CD14-positive monocyte (primary cell): ENCODE data around the gene MDH1. TPM values are rescaled to one million over a fixed set of nuclear protein-coding genes. Genes with fewer than 3 reads are reported as not detected.

Experiments
- DNase-seq, 3 donors: peaks; one replicate each; pipeline ENCODE4 v3.0.0-alpha.2; 2011 to 2022
- H2AFZ ChIP-seq: 2 replicates; pipeline ENCODE4 v1.6.0; 2012; ENCODE audit warnings: mild to moderate bottlenecking, low read depth, low read length, inconsistent platforms; ENCODE audit not compliant: insufficient read depth, poor library complexity, severe bottlenecking
- H3K27ac ChIP-seq, 2 donors: 1 replicate in 1 of 2; 2 replicates in 1 of 2; pipeline ENCODE4 v1.5.1; 2012 to 2013; ENCODE audit warnings: low read length in 2 of 2, control low read depth in 1 of 2, inconsistent platforms in 1 of 2, low read depth in 1 of 2, mild to moderate bottlenecking in 1 of 2
- H3K27me3 ChIP-seq, 2 donors: one replicate each; pipeline versions ENCODE4 v1.6.0 to v1.6.1; 2011 to 2013; ENCODE audit warnings: low read length in 2 of 2; ENCODE audit not compliant: control insufficient read depth in 2 of 2, insufficient read depth in 2 of 2
- H3K36me3 ChIP-seq, 2 donors: replicated peaks in 1 of 2; 1 replicate in 1 of 2; 2 replicates in 1 of 2; pipeline versions ENCODE4 v1.5.1 to v1.6.1; 2012 to 2013; ENCODE audit warnings: low read length in 2 of 2, control low read depth in 1 of 2, inconsistent platforms in 1 of 2, mild to moderate bottlenecking in 1 of 2; ENCODE audit not compliant: insufficient read depth in 2 of 2, control insufficient read depth in 1 of 2
- H3K4me1 ChIP-seq, 2 donors: 1 replicate in 1 of 2; 2 replicates in 1 of 2; pipeline versions ENCODE4 v1.5.1 to v1.6.1; 2012 to 2013; ENCODE audit warnings: low read length in 2 of 2, control low read depth in 1 of 2, inconsistent platforms in 1 of 2, mild to moderate bottlenecking in 1 of 2, moderate library complexity in 1 of 2; ENCODE audit not compliant: insufficient read depth in 2 of 2, control insufficient read depth in 1 of 2
- H3K4me2 ChIP-seq: replicated peaks from 2 replicates; pipeline ENCODE3; 2012; ENCODE audit warnings: low read length, moderate library complexity, mild to moderate bottlenecking; ENCODE audit not compliant: poor library complexity, severe bottlenecking; ENCODE audit errors: extremely low read depth
- H3K4me3 ChIP-seq, 3 experiments: fragments of 200-600 bp in 1 of 3; sonication (generic) in 1 of 3; replicated peaks in 1 of 3; 1 replicate in 2 of 3; 2 replicates in 1 of 3; pipeline ENCODE4 v1.5.1; 2011 to 2013; ENCODE audit warnings: low read length in 3 of 3, mild to moderate bottlenecking in 3 of 3, control low read depth in 2 of 3, low read depth in 2 of 3, inconsistent platforms in 1 of 3, moderate library complexity in 1 of 3
- H3K79me2 ChIP-seq: 2 replicates; pipeline ENCODE4 v1.6.0; 2012; ENCODE audit warnings: mild to moderate bottlenecking, control low read depth, inconsistent platforms, low read length, moderate library complexity; ENCODE audit not compliant: insufficient read depth
- H3K9ac ChIP-seq: 2 replicates; pipeline ENCODE4 v1.6.0; 2017; ENCODE audit warnings: low read length, mild to moderate bottlenecking; ENCODE audit not compliant: insufficient read depth, poor library complexity, severe bottlenecking
- H3K9me3 ChIP-seq, 2 donors: replicated peaks in 1 of 2; 1 replicate in 1 of 2; 2 replicates in 1 of 2; pipeline versions ENCODE4 v1.5.1 to v1.6.1; 2012 to 2013; ENCODE audit warnings: low read length in 2 of 2, control low read depth in 1 of 2; ENCODE audit not compliant: control insufficient read depth in 1 of 2, insufficient read depth in 1 of 2
- H4K20me1 ChIP-seq: 2 replicates; pipeline ENCODE4 v1.6.0; 2012; ENCODE audit warnings: mild to moderate bottlenecking, low read length, control low read depth, moderate library complexity; ENCODE audit not compliant: insufficient read depth
- H3K27ac Mint-ChIP-seq, 7 donors: one replicate each; pipeline ENCODE4 v1.8.0; 2020; ENCODE audit warnings: mild to moderate bottlenecking in 7 of 7, mixed read lengths in 7 of 7, moderate library complexity in 6 of 7, inconsistent platforms in 2 of 7
- H3K27me3 Mint-ChIP-seq, 3 donors: one replicate each; pipeline ENCODE4 v1.8.0; 2021 to 2022; ENCODE audit warnings: low read depth in 3 of 3, mild to moderate bottlenecking in 3 of 3, mixed read lengths in 3 of 3, moderate library complexity in 3 of 3, inconsistent platforms in 1 of 3
- H3K36me3 Mint-ChIP-seq, 2 donors: one replicate each; pipeline ENCODE4 v1.8.0; 2020; ENCODE audit warnings: mixed read lengths in 2 of 2, inconsistent platforms in 1 of 2, mild to moderate bottlenecking in 1 of 2
- H3K4me1 Mint-ChIP-seq: one replicate; pipeline ENCODE4 v1.8.0; 2020; ENCODE audit warnings: mild to moderate bottlenecking, mixed read lengths
- H3K4me3 Mint-ChIP-seq, 2 donors: one replicate each; pipeline ENCODE4 v1.8.0; 2020; ENCODE audit warnings: mild to moderate bottlenecking in 2 of 2, mixed read lengths in 2 of 2, moderate library complexity in 1 of 2
- H3K9me3 Mint-ChIP-seq, 7 donors: one replicate each; pipeline ENCODE4 v1.8.0; 2020 to 2022; ENCODE audit warnings: mixed read lengths in 7 of 7, mild to moderate bottlenecking in 6 of 7, moderate library complexity in 6 of 7, inconsistent platforms in 2 of 7
- WGBS: methylation state at CpG from one replicate; pipeline ENCODE4 v1.1.5; 2013; ENCODE audit warnings: missing lambda C conversion rate; ENCODE audit not compliant: insufficient coverage; 5-methylcytosine and 5-hydroxymethylcytosine counted together
- intact Hi-C, 2 donors: fragments of 100-400 bp; cut with micrococcal nuclease; formaldehyde crosslinking; loops; one replicate each; pipeline versions ENCODE4 v1.15.0 to v1.15.1; 2023
- polyA plus RNA-seq, 3 donors: library from polyadenylated mRNA; depleted of rRNA in 1 of 3; unstranded in 2 of 3; stranded (reverse) in 1 of 3; fragments of 300-500 nt in 2 of 3; fragments of >200 nt in 1 of 3; fragmentation: Illumina TruSeq in 2 of 3; gene quantifications; 1 replicate in 2 of 3; 2 replicates in 1 of 3; pipeline ENCODE4 v1.2.3, GENCODE V29; 2012 to 2021
- TF ChIP-seq, protein P1 (sequence below): fragments of 200-600 bp; IDR thresholded peaks from one replicate; pipeline ENCODE4 v1.8.0; 2022; ENCODE audit warnings: antibody characterized with exemption, mild to moderate bottlenecking

The MDH1 gene
- polyA plus RNA-seq, 3 donors = 63.2 to 218 (median 197) TPM

GRCh38 chr2:63643486-63643885, 54.7 kb downstream of the MDH1 start:
- 100% methylated on average over 1 of the region's 1 CpG for WGBS
- Mint-ChIP-seq H3K36me3 (no peaks in the 10 kb centered on the region), H3K4me3 (no peak overlapping the region), H3K27me3 (peaks cover 0 to 2% (median 0%) of the 10 kb centered on the region in 3 donors), H3K4me1 (no peaks in the 10 kb centered on the region), H3K9me3 (peaks cover 2 to 15% (median 3%) of the 10 kb centered on the region in 7 donors), H3K27ac (no peak overlapping the region)
- DNase-seq = no peak
- TF ChIP-seq, protein P1, sequence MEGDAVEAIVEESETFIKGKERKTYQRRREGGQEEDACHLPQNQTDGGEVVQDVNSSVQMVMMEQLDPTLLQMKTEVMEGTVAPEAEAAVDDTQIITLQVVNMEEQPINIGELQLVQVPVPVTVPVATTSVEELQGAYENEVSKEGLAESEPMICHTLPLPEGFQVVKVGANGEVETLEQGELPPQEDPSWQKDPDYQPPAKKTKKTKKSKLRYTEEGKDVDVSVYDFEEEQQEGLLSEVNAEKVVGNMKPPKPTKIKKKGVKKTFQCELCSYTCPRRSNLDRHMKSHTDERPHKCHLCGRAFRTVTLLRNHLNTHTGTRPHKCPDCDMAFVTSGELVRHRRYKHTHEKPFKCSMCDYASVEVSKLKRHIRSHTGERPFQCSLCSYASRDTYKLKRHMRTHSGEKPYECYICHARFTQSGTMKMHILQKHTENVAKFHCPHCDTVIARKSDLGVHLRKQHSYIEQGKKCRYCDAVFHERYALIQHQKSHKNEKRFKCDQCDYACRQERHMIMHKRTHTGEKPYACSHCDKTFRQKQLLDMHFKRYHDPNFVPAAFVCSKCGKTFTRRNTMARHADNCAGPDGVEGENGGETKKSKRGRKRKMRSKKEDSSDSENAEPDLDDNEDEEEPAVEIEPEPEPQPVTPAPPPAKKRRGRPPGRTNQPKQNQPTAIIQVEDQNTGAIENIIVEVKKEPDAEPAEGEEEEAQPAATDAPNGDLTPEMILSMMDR = no peak
- Histone ChIP-seq H2AFZ (no peak overlapping the region), H3K36me3 (no peaks in the 10 kb centered on the region), H3K4me3 (no peak overlapping the region), H3K4me1 (no peaks in the 10 kb centered on the region), H3K9ac (no peak overlapping the region), H3K27me3 (no peaks in the 10 kb centered on the region), H3K27ac (no peak overlapping the region), H3K9me3 (no peaks in the 10 kb centered on the region), H3K79me2 (no peaks in the 10 kb centered on the region), H4K20me1 (no peaks in the 10 kb centered on the region), H3K4me2 (no peak overlapping the region)
- intact Hi-C loops = no loop called here

GRCh38 chr2:63648632-63649031, 59.9 kb downstream of the MDH1 start:
- Mint-ChIP-seq H3K4me1 (no peaks in the 10 kb centered on the region), H3K36me3 (no peaks in the 10 kb centered on the region), H3K9me3 (peaks cover 1 to 12% (median 5%) of the 10 kb centered on the region in 7 donors), H3K27ac (no peak overlapping the region), H3K27me3 (peaks cover 0 to 1% (median under 1%) of the 10 kb centered on the region in 3 donors), H3K4me3 (no peak overlapping the region)
- Histone ChIP-seq H3K27ac (no peak overlapping the region), H3K9ac (no peak overlapping the region), H3K4me1 (no peaks in the 10 kb centered on the region), H3K27me3 (no peaks in the 10 kb centered on the region), H3K36me3 (no peaks in the 10 kb centered on the region), H3K4me2 (no peak overlapping the region), H4K20me1 (no peaks in the 10 kb centered on the region), H3K4me3 (no peak overlapping the region), H3K9me3 (no peaks in the 10 kb centered on the region), H3K79me2 (no peaks in the 10 kb centered on the region), H2AFZ (no peak overlapping the region)
- TF ChIP-seq, protein P1 = no peak
- intact Hi-C loops = no loop called here
- WGBS = 100% methylated on average over 1 of the region's 2 CpGs
- DNase-seq = no peak
